Lower lobe of right lung (tissue), 2 donors: ENCODE measurements around the gene MBOAT2. TPM values are rescaled to one million over a fixed set of nuclear protein-coding genes. Genes with fewer than 3 reads are reported as not detected.

Experiments
- ATAC-seq, 2 donors: fragments of 200-7000 bp; cut with Tn5 transposase; one replicate each; pipeline ENCODE4 v1.9.1; 2020 to 2022; ENCODE audit warnings: mild to moderate bottlenecking in 2 of 2, moderate library complexity in 2 of 2
- DNase-seq: peaks from one replicate; pipeline ENCODE4 v3.0.0-alpha.2; 2020
- H3K27ac ChIP-seq: fragments of 200-600 bp; one replicate; pipeline ENCODE4 v1.8.0; 2022
- H3K27me3 ChIP-seq: fragments of 200-600 bp; one replicate; pipeline ENCODE4 v1.8.0; 2022; ENCODE audit warnings: low read depth
- H3K36me3 ChIP-seq: fragments of 200-600 bp; one replicate; pipeline ENCODE4 v1.8.0; 2022; ENCODE audit warnings: mild to moderate bottlenecking
- H3K4me1 ChIP-seq: fragments of 200-600 bp; one replicate; pipeline ENCODE4 v1.8.0; 2022
- H3K4me3 ChIP-seq: fragments of 200-600 bp; one replicate; pipeline ENCODE4 v1.8.0; 2022; ENCODE audit warnings: mild to moderate bottlenecking
- H3K9me3 ChIP-seq: fragments of 200-600 bp; one replicate; pipeline ENCODE4 v1.8.0; 2022
- CTCF ChIP-seq: fragments of 200-600 bp; IDR thresholded peaks from one replicate; pipeline ENCODE4 v1.8.0; 2022; ENCODE audit warnings: antibody characterized with exemption, mild to moderate bottlenecking
- intact Hi-C: fragments of 100-400 bp; cut with DNase I; formaldehyde crosslinking; loops from one replicate; pipeline ENCODE4 v1.11.0; 2022
- total RNA-seq: library from RNA; stranded (reverse); fragmentation: NEBNext Ultra II Directional; extraction: Animal tissue kit (Norgen Biotek cat#: 25700); gene quantifications from one replicate; pipeline ENCODE4 v1.2.1, GENCODE V29; 2021
- donor health status: DM: no; HTN: yes; CAD: no; lungs with severe emphysema.

The MBOAT2 gene
- total RNA-seq, 1 donor from 2014 or later, result 36.5 TPM

DNA sequence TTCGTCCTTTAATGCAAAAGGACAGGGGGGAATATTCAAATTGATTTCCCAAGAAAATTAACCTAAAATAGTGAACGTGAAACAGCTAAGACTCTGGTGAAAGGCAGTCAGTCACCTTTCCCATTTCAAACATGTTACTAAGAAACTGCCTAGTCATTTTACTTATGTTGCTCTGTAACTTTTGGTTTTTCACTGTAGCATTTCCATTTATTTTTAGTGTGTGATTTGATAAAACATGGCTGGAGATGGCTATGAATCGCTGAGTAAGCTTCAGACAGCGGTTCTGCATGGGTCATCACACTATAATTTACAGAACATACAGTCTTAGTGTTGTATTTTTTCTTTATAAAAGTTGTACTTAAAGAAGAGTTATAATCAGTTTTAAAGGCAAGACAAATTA lies 150.1 kb downstream of the MBOAT2 start:
- ATAC-seq (no peak), DNase-seq (no peak)
- H3K36me3 ChIP-seq, result peaks cover 3% of the 10 kb centered on the region
- H3K4me1 ChIP-seq, result no peaks in the 10 kb centered on the region
- H3K27me3 ChIP-seq, result no peaks in the 10 kb centered on the region
- intact Hi-C loops, result no loop called here
- no peak for TF ChIP-seq CTCF
- no peaks in the 10 kb centered on the region for H3K9me3 ChIP-seq
- H3K27ac ChIP-seq, result no peak overlapping the region
- no peak overlapping the region for H3K4me3 ChIP-seq

DNA sequence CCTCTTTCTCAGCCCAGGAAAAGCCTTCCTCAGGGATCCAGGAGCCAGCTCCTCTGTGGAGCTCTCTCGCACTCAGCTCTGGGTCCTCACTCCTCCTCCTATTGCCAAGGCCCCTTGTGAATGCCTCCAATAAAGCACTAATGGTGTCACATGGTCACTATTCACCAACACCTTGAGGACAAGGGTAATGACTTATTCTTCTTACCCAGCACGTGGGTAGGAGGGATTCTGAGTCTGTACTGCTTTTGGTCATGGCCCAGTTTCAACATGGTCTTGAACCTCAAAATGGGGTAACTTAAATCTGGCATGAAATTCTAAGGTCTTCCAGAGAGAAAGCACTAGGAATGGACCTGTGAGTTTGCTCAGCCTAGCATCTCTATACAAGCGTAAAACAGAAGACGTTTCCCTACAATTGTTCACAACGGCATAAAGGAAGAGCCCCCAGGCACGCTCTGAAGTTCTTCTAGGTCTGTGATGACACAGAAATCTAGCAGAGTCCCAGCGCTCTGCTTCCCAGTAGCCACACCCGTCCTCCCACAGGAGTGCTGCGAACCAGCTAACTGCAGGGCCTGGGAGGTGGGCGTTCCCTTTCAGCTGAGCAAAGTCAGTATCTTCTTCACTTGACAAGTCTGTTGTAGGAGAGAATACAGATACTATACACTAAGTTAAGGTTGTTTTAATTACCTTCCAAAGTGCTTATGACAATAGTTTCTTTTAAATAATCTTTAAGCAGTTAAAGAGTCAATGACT lies 151.5 kb downstream of the MBOAT2 start:
- no peak overlapping the region for H3K27ac ChIP-seq
- no peaks in the 10 kb centered on the region for H3K9me3 ChIP-seq
- H3K4me1 ChIP-seq, result no peaks in the 10 kb centered on the region
- no peak overlapping the region for H3K4me3 ChIP-seq
- H3K27me3 ChIP-seq, result no peaks in the 10 kb centered on the region
- DNase-seq (no peak), ATAC-seq (no peak)
- intact Hi-C loops, result no loop called here
- no peaks in the 10 kb centered on the region for H3K36me3 ChIP-seq
- TF ChIP-seq CTCF, result no peak

DNA sequence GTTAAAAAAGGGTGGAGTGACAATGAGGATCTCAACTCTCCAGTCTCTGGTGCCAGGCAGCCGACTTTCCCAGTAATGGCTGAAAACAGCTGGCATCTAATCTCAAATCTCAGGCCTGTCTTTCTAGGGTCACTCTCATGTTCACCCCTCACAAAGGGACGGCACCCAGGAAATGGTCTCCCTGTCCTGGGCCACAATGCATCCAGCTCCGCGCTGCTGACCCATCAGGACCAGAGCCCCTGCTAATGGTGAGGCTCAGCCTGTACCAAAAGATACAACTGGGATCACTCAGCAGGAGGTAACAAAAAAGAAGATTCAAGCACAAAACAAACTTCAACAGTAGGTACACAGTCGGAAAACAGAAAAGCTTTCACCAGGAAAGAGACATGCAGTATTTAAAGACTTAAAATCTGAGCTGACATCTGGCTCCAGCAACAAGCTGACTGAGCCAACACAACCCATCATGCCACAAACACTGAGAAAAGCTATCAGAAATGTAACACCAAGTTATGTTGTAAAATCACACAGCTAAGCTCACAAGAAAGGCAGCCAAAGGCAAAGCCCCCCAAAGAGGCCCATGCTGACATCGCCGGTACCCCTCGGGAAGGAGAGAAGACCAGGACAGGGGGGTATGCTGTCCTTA lies 152.5 kb downstream of the MBOAT2 start:
- TF ChIP-seq CTCF, result no peak
- Histone ChIP-seq H3K36me3 (no peaks in the 10 kb centered on the region), H3K9me3 (no peaks in the 10 kb centered on the region), H3K4me3 (no peak overlapping the region), H3K27ac (no peak overlapping the region), H3K4me1 (no peaks in the 10 kb centered on the region), H3K27me3 (no peaks in the 10 kb centered on the region)
- ATAC-seq (no peak), DNase-seq (no peak)
- intact Hi-C loops, result no loop called here

GRCh38 chr2:8849327-8849726 lies 154.2 kb downstream of the MBOAT2 start:
- no peaks in the 10 kb centered on the region for H3K4me1 ChIP-seq
- intact Hi-C loops, result no loop called here
- no peak for ATAC-seq

More at GRCh38 chr2:8849327-8849726, 154.2 kb downstream of the MBOAT2 start:
- Histone ChIP-seq H3K9me3 (no peaks in the 10 kb centered on the region), H3K4me3 (no peak overlapping the region), H3K36me3 (no peaks in the 10 kb centered on the region), H3K27ac (no peak overlapping the region), H3K27me3 (no peaks in the 10 kb centered on the region)
- DNase-seq, result no peak
- TF ChIP-seq CTCF, result no peak
